ENCODE data around the gene HOXB8.

HOXB8 gene

DNA sequence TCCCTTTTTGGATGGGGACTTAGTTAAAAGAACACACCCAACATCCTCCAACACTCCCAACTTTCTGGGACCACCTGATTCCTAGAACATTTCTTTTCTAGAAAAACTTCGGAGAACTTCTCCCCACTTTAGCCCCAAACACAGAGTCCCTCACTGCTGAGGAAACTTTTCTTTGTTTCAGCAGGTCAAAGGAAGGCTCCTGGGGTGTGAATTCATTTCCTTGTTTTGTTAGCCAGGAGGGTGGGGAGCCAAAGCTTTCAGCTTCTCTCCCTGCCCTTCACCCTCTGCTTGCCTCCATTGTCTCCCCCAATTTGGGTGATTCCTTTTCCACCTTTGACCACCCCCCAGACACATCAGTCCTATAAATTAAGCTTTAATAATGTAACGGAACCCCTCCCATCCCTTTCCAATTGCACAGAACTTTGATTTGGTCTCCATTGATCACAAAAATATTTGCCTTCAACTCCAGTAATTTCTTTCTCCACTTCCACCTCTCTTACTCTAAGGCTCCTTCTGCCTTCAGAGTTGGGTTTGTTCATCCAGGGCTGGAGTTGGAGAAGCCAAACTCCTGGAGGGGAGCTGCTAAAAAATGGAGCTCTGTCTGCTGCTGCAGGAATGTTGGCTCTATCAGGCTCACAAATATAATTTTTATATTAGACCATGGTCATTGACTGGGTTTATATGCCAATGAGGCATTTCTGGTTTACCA, 47.3 kb downstream of the HOXB8 start:
- no peak for DNase-seq (ENCODE audit: low spot score)

DNA sequence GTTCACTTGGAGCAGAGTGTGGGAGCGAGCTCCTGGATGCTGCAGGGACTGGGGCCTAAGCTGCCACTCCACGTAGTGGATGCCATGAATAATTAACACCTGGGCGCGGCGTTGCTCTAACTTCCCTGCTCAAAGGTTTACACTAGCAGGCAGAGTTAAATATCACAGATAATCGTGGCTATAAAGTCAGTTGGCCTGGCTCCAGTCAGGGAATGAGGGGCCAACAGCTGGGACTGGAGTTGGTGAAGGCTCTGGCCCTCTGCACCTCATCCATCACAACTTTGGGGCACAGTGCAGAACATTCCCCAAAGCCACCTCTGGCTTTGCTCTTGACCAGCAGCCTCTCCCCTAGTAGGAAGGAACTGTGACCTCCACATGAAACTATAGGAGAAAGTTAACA, 47.9 kb downstream of the HOXB8 start:
- DNase-seq (ENCODE audit: low spot score), result no peak

DNA sequence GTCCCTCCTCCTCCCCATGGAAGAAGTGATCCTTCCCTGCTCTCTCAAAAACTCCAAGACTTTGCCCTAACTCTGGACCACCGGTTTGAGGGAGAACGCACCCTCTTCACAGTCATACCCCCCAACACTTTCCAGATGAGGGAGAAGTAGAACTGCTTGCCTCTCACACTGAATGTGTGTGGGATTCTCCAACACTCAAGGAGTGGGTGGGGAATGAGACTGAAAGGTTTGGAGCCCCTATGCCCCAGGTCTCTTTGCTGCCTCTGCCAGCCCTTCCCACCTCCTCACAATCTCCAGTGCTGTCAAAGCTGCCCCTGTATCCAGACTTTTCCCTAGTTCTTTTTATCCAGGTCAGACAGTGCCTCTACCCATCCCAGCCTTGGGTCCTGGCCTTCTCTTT, 48.4 kb downstream of the HOXB8 start:
- DNase-seq (ENCODE audit: low spot score), result no peak

DNA sequence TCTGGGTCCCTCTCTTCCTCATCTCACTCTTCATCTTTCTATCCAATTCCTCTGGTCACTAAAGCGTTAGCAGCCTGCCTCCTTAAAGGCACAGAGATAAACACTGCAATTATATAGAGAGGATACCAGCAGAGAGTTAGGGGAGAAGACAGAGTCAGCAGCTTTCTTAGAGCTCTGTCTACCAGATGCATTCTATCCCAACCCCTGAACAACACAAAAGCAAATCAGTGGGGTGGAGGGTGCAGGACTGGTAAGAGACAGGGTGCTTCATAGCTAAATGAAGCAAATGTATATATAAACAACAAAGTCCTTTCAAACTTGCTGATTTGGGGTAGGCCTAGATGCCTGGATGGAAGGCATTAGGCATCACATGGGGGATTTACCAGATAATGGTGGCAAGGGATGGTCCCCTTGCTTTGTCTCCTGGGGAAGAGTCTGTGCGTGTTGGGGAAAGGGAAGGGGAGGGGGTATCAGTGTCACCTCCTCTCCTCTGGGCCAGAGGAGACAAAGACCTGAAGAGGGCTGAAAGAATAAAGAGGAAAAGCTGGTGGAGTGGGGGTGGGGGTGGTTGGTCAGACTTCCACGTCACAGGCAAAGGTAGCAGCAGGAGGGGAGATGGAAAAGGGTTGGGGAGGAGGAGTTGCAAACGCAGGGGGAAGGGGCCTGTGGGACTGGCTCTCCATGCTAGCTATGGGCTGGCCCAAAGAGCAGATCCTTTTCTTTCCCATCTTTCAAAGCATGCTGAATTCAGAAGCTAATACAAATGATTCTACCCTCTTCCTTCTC, 49.0 kb downstream of the HOXB8 start:
- no peak for DNase-seq (ENCODE audit: low spot score)

DNA sequence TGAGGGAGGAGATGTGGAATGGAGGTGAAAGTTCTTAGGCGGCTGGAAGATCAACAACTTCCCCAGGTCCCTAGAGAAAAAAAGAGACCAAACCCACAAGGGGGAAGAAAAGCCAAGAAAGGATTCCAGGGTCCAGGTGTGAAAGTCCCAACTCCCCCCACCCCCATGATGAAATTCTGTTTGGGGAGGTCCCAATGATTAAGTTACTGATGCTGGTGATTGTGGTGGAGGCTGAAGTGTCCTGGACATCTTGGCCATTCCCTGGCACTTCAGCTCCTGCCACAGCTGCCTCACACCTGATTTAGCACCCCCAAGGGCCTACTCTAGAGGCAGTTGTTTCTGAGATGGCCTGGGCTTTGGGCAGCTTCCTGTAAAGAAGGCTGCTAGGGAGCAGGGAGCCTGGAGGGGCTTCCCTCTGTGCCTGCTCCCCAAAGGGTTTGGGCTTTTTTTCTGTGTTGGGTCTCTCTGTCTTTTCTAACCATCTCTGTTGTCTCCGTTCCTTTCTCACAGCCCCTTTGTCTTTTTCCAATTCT, 50.0 kb downstream of the HOXB8 start:
- no peak for DNase-seq (ENCODE audit: low spot score)

DNA sequence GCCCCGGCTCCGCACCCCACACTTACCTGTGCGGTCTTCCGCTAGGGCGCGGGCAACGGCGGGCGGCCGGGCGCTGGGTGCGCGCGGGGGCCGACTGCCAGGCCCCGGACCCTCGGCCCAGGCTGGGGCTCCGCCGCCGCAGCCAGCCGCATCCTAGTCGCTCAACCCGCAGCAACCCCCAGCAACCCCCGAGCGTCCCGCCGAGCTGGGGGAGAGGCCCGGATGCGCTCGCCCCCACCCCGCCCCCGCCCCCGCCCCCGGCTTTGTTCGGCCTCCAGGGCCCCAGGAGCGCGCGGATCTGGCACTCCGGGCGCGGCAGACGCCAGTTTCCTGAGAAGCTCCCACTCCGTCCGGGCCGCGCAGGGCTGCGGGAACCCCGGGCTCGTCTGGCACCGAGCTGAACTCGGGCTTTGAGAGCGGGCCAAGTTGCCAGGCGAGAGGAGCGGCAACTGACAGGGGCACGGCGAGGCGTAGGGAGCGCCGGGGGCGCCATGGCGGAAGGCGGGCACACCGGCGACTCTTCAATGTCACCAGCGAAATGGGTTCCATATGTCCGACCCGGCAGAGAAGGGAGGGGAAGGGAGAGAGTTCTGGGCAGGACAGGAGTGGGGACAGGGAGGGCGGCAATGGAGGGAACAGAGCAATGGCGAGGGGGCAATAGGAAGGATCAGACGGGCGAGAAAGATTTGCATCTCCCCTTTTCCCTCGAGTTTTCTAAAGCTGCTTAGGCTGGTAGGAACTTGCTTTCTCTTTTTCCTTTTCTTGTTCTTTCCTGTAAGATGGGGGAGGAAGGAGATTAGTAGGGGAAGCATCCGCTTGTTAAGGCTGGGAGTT, 50.7 kb downstream of the HOXB8 start:
- DNase-seq (ENCODE audit: low spot score), result no peak

DNA sequence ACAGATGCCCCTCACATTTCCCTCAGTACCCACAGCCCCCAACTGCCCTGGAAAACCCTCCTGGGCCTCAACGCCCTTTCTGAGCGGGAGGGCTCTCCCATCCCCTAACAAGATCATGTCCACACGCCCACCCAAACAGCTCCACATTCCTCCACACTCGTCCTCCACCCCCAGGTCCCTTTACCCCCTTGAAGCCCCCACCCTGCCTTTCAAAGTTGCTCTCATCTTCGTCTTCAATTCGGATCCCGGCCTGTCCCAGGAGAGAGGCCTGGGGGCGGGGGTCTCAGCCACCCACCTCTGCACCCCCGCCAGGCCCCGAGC, 51.3 kb downstream of the HOXB8 start:
- no peak for DNase-seq (ENCODE audit: low spot score)

DNA sequence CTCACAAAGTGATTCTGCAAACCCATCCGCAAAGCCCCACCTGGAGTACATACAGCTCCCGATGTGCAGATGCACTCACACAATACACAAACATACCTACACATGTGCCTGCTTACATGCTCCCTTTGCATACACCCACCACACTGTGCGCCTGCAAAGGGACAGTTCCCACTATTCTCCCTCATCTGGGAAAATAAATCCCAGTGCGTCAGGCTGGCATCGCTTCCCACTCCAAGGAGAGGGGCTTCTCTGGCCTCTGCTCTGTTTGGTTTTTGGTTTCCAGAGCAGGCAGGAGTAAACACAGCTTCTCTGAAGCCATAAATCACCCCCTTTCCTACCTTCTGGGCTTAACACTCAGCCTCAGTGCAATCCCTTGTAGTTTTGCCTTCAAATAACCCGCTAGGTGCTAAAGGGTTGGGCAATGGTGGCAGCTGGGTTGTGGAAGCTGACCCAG, 51.7 kb downstream of the HOXB8 start:
- DNase-seq (ENCODE audit: low spot score), result no peak

DNA sequence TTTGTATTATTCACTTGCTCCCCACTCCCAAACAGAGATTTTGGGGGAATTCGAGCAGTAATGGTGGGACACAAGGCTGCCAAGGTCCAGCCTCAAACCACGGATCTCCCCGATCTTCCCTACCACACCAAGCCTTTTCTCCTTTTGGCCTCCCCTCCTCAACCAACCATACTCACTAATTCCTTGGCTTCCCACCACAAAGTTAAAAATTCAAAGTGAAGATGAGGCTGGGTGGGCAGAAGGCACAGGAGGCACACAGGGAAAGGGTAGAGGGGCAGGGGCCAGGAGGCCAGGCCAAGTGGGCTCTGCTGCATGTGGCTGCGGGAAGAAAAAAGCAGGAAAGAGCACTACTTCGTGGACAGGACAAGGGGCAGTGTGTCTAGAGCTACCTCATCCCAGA, 52.2 kb downstream of the HOXB8 start:
- no peak for DNase-seq (ENCODE audit: low spot score)

All from LoVo (cell line).